Progenitor cell of endocrine pancreas (in vitro differentiated cells): ENCODE measurements around the gene ADK. TPM values are rescaled to one million over a fixed set of nuclear protein-coding genes. Genes with fewer than 3 reads are reported as not detected.
"Not testable (repeated sequence)": the region's sequence is repeated elsewhere in the genome, so short reads cannot be mapped to it uniquely, and the experiment has no call there.

ENCODE experiments used
- DNase-seq: peaks from one replicate; pipeline ENCODE4 v3.0.0; 2021; ENCODE audit warnings: low spot score; ENCODE audit not compliant: unreplicated experiment
- H3K27ac Mint-ChIP-seq: 2 replicates; pipeline ENCODE4 v1.8.0; 2021; ENCODE audit warnings: mild to moderate bottlenecking, moderate library complexity, mixed read lengths
- H3K27me3 Mint-ChIP-seq: 2 replicates; pipeline ENCODE4 v1.8.0; 2021; ENCODE audit warnings: mixed read lengths
- H3K36me3 Mint-ChIP-seq: 2 replicates; pipeline ENCODE4 v1.8.0; 2022; ENCODE audit warnings: mixed read lengths; ENCODE audit not compliant: insufficient read depth
- H3K4me1 Mint-ChIP-seq: 2 replicates; pipeline ENCODE4 v1.8.0; 2021; ENCODE audit warnings: low read depth, mixed read lengths
- H3K4me3 Mint-ChIP-seq: 2 replicates; pipeline ENCODE4 v1.8.0; 2021; ENCODE audit warnings: low read depth, mild to moderate bottlenecking, moderate library complexity, mixed read lengths
- H3K9me3 Mint-ChIP-seq: 2 replicates; pipeline ENCODE4 v1.8.0; 2021; ENCODE audit warnings: low read depth, mixed read lengths
- CTCF ChIP-seq: fragments of 200-600 bp; sonication (generic); IDR thresholded peaks from one replicate; pipeline ENCODE4 v1.5.0; 2021; ENCODE audit warnings: antibody characterized with exemption, mild to moderate bottlenecking; ENCODE audit not compliant: unreplicated experiment
- total RNA-seq: library from RNA; stranded (reverse); gene quantifications from 2 replicates; pipeline ENCODE4 v1.2.1, GENCODE V29; 2021

The ADK gene
- total RNA-seq, 1 donor from 2014 or later = 20.7 TPM

GRCh38 chr10:74139981-74140380 is 11.0 kb upstream of the ADK start:
- peaks cover 13% of the 10 kb centered on the region for H3K36me3 Mint-ChIP-seq
- H3K4me1 Mint-ChIP-seq = no peaks in the 10 kb centered on the region
- DNase-seq = no peak
- no peaks in the 10 kb centered on the region for H3K9me3 Mint-ChIP-seq
- H3K27ac Mint-ChIP-seq = no peak overlapping the region
- H3K27me3 Mint-ChIP-seq = no peaks in the 10 kb centered on the region
- no peak for TF ChIP-seq CTCF
- no peak overlapping the region for H3K4me3 Mint-ChIP-seq

- Mint-ChIP-seq H3K27me3 (no peaks in the 10 kb centered on the region), H3K27ac (no peak overlapping the region), H3K4me1 (no peaks in the 10 kb centered on the region), H3K9me3 (no peaks in the 10 kb centered on the region), H3K36me3 (peaks cover 10% of the 10 kb centered on the region), H3K4me3 (no peak overlapping the region)
- no peak for DNase-seq
- no peak for TF ChIP-seq CTCF
Measured at GRCh38 chr10:74140553-74140952, 10.5 kb upstream of the ADK start.

- Mint-ChIP-seq H3K4me3 (no peak overlapping the region), H3K9me3 (no peaks in the 10 kb centered on the region)
- no peak for TF ChIP-seq CTCF
Measured at GRCh38 chr10:74145133-74145532, 5.9 kb upstream of the ADK start.

GRCh38 chr10:74146980-74147379 is 4.0 kb upstream of the ADK start:
- H3K9me3 Mint-ChIP-seq, H3K27me3 Mint-ChIP-seq, H3K36me3 Mint-ChIP-seq, H3K4me1 Mint-ChIP-seq, H3K4me3 Mint-ChIP-seq, DNase-seq, H3K27ac Mint-ChIP-seq: not testable (repeated sequence)

More at GRCh38 chr10:74145133-74145532, 5.9 kb upstream of the ADK start:
- Mint-ChIP-seq H3K4me1 (no peaks in the 10 kb centered on the region), H3K36me3 (peaks cover 4% of the 10 kb centered on the region), H3K27ac (no peak overlapping the region), H3K27me3 (no peaks in the 10 kb centered on the region)
- no peak for DNase-seq

- Mint-ChIP-seq H3K27ac (no peak within 1 kb of the TSS), H3K9me3 (no peaks in the 10 kb centered on the region), H3K4me1 (peaks cover 11% of the 10 kb centered on the region), H3K4me3 (no peak within 1 kb of the TSS), H3K36me3 (peaks cover 4% of the 10 kb centered on the region), H3K27me3 (no peaks in the 10 kb centered on the region)
- DNase-seq = peak; percentile 63
- TF ChIP-seq CTCF = no peak
Measured at GRCh38 chr10:74150204-74150989, 624 bp upstream of the ADK start, which contains the start of gene AP3M1. AP3M1 (minus strand) TSS chr10:74150828; CDS start chr10:74138379, 12,449 bp downstream.
